ENCODE results near the gene CAB39L.

CAB39L gene

DNA sequence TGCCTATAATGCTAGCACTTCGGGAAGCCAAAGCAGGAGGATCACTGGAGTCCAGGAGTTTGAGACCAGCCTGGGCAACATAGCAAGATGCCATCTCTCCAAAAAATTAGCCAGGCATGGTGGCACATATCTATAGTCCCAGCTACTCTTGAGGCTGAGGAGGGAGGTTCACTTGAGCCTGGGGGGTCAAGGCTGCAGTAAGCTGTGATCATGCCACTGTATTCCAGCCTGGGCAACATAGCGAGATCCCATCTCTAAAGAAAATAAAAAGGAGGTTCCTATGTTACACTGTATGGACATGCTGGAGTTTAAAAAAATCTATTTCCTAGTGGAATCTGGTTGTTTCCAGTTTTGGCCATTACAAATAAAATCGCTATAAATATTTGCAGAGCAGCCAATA, 2.6 kb downstream of the CAB39L start:
- DNase-seq = no peak

DNA sequence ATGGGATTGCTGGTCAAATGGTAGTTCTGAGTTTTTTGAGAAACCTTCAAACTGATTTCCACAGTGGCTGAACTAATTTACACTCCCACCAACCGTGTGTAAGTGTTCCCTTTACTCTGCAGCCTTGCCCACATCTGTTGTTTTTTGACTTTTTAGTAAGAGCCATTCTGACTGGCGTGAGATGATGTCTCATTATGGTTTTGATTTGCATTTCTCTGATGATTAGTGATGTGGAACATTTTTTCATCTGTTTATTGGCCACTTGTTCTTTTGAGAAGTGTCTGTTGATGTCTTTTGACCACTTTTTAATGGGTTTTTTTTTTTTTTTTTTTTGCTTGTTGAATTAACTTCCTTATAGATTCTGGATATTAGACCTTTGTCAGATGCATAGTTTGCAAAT, 4.3 kb downstream of the CAB39L start:
- DNase-seq = no peak

- no peak for DNase-seq
These were observed 6.2 kb downstream of the CAB39L start for GRCh38 chr13:49437705-49438104.

GRCh38 chr13:49436890-49437289, 7.0 kb downstream of the CAB39L start:
- no peak for DNase-seq

- DNase-seq = no peak
These were observed 7.9 kb downstream of the CAB39L start for GRCh38 chr13:49435992-49436391.

- no peak for DNase-seq
These were observed 14.7 kb downstream of the CAB39L start for GRCh38 chr13:49429121-49429520.

DNA sequence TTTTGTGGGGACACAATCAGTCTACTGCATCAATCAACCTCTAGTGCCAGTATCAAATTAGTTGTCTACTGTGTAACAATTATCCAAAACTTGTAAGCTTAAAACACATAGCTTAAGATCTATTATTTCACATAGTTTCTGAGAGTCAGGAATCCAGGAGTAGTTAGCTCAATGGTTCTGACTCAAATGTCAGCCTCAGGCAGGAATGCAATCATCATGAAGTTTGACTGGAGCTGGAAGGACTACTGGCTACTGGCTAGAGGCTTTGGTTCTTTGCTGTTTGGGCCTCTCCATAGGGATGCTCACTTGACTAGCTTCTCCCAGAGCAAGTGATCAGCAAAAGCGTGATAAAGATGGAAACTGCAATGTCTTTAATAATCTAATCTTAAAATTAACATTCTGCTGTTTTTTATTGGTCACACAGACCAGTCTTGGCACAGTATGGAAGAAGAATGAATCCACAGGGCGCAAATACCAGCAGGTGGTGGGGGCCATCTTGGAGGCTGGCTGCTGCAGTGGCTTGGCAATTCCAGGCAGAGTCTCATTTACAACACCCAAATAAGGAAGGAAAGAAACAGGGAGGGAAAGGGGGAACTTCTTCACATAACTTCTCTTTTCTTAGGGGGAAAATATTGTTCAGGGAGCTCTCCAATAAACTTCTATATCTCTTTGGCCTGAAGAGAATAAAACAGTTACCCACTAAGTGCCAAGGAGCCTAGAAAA, 15.7 kb downstream of the CAB39L start:
- no peak for DNase-seq

DNA sequence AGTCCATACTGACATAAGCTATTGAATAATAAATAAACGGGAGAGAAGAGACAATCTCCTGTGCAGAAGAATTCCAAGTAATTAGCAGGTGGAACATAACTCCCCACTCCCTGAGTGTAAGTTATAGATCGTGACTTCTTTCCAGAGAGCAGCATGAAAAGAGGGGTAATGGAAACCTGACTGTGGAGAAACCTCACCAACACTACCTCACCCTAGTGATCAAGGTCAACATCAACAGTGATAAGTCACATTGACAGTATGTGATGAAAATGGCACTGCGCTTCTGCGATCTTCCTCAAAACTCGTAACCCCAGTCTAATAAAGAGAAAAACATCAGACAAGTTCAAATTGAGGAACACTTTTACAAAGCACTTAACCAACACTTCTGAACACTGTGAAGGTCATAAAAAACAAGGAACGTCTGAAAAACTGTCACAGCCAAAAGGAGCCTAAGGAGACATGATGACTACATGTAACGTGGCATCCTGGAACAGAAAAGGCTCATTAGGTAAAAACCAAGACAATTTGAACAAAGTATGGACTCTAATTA, 19.8 kb downstream of the CAB39L start:
- DNase-seq = no peak

- no peak for DNase-seq
These were observed 22.5 kb downstream of the CAB39L start for GRCh38 chr13:49421391-49421790.

DNA sequence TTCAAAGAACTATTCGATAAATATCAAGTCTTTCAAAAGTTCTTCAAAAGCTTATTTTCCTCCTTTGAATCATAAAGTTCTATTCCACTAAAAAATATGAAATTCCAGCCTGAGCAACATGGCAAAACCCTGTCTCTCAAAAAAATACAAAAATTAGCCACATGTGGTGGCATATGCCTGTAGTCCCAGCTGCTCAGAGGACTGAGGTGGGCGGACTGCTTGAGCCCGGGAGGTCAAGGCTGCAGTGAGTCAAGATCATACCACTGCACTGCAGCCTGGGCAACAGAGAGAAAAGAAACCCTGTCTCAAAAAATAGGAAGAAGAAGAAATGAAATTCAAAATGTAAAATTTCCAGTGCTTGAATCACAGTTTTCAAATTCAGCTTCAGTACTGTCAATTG, 24.6 kb downstream of the CAB39L start:
- no peak for DNase-seq

DNA sequence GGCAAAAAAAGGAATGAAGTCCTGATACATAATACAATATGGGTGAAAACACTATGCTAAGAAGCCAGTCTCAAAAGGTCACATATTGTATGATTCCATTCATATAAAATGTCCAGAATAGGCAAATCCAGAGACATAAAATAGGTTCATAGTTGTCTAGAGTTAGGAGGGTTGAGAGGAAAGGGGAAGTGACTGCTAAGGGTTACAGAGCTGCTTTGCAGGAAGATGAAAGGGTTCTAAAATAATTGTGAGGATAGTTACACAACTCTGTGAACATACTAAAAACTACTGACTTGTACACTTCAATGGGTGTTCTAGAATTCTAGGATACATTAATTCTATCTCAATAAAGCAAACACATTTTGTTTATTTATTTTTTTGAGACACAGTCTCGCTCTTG, 25.7 kb downstream of the CAB39L start:
- no peak for DNase-seq

- no peak for DNase-seq
These were observed 26.7 kb downstream of the CAB39L start for GRCh38 chr13:49417161-49417560.

DNA sequence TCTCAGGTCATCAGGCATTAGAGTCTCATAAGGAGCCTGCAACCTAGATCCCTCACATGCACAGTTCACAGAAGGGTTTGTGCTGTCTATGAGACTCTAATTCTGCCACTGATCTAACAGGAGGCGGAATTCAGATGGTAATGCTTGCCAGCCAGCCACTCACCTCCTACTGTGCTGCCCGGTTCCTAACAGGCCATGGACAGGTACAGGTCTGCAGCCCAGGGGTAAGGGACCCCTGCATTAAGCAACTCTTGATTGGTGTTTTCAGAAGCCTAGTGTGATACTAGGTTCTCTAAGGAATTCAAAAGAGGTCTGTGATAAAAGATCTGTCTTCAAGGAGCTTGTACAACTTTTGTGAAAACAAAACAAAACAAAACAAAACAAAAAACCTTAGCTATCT, 31.1 kb downstream of the CAB39L start:
- no peak for DNase-seq

- no peak for DNase-seq
These were observed 32.5 kb downstream of the CAB39L start for GRCh38 chr13:49411353-49411752.

- DNase-seq = no peak
These were observed 33.4 kb downstream of the CAB39L start for GRCh38 chr13:49410477-49410876.

DNA sequence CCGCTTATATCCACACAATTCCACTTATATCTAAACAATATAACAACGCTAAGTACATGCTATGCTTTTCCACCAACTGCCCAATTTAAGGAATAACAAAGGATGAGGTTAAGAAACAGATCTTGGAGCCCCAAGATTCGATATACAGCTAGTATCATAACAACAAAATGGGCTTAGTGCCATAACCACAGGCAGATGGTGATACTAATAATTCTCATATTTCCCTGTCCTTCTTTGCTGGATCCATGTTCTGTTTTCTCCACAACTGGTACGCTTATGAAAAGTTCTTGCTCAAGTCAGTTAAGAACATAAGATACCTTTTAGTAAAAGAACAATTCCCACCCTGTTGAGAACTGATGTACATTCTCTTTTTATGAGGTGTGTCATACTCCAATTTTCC, 33.9 kb downstream of the CAB39L start:
- DNase-seq = no peak

DNA sequence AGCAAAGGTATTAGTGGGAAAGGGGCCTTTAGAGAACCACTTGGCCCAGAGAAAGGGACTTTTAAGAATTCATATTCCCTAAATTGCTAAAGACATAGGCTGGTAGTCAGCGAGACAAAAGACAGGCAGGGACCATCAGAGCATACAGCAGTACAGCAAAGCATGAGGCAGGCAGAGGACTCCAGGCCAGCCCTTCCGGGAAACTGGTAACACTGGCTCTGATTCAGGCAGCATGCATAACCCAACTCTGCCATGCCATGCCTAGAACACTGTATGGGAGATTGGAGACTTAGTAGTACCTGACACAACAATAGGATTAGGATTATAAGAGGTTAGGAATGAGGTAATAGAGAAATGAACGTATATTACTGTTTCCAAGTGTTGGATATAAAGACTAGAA, 34.9 kb downstream of the CAB39L start:
- no peak for DNase-seq

GRCh38 chr13:49407936-49408335, 35.9 kb downstream of the CAB39L start:
- DNase-seq = no peak

DNA sequence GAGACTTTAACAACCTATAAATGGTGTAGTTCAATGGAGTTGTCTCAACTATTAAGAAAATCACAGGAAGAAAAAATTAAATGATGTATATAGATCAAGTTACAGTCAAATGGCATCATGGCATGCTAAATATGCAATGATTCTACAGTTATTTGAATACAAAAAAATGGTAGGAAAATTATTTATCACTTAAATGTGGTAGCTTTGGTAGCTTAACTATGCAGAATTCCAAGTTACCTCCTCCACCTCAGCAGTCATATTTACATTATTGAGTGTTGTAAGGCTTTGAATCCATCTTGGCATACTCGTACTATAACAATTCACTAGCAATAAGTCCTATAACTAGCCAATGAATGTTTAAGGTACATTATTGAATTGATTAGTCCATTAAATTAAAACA, 36.8 kb downstream of the CAB39L start:
- DNase-seq = no peak

- no peak for DNase-seq
These were observed 39.2 kb downstream of the CAB39L start for GRCh38 chr13:49404703-49405020.

DNA sequence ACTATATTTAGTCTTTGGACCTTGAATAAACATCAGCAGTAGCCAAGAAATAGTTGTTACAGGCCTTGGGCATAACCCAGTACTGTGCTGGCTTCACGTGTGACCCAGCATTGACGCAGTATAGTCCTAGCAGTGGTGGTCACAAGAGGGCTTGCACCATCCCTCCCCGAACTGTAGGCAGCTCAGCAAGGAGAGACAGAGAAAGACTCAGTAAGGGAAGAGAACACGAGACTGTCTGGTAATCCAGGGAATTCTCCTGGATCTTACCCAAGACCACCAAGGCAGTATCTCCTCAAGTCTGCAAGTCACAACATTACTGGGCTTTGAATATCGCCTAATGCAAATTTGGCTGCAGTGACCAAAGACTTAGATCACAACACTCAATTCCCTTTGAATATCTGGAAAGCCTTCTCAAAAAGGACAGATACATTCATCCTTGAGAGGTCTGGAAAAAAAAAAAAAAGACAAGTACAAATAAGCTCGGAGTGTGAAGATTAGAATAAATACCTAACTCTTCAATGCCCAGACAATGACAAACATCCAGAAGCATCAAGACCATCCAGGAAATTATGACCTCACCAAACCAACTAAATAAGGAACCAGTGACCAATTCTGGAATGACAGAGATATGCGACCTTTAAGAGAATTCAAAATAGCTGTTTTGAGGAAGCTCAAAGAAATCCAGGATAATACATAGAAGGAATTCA, 39.7 kb downstream of the CAB39L start:
- no peak for DNase-seq

- no peak for DNase-seq
These were observed 42.9 kb downstream of the CAB39L start for GRCh38 chr13:49400755-49401659.

- DNase-seq = no peak
These were observed 43.9 kb downstream of the CAB39L start for GRCh38 chr13:49399801-49400472.

Data from NCI-H2081 (cell line).